GM21367 (cell line): ENCODE measurements around the gene NBEAL2.
A peak's percentile ranks its signal among the peaks of the same experiment; 100 is the strongest.

ENCODE experiments used
- ATAC-seq: cut with Tn5 transposase; IDR thresholded peaks from one replicate; pipeline ENCODE4 v1.9.1; 2021; ENCODE audit not compliant: unreplicated experiment

Gene NBEAL2

GRCh38 chr3:46978985-46979944 lies at the start of gene NBEAL2:
TSS of gene NBEAL2 (plus strand) at chr3:46979666. CDS start at chr3:46979862, 196 bp downstream.
- ATAC-seq: peak; percentile 63

GRCh38 chr3:46930166-46930944 lies 49.1 kb upstream of the NBEAL2 start:
- ATAC-seq: no peak

- ATAC-seq: no peak
These were observed 48.5 kb upstream of the NBEAL2 start for GRCh38 chr3:46930945-46931403.

GRCh38 chr3:46931631-46932331 lies 47.7 kb upstream of the NBEAL2 start:
- no peak for ATAC-seq

DNA sequence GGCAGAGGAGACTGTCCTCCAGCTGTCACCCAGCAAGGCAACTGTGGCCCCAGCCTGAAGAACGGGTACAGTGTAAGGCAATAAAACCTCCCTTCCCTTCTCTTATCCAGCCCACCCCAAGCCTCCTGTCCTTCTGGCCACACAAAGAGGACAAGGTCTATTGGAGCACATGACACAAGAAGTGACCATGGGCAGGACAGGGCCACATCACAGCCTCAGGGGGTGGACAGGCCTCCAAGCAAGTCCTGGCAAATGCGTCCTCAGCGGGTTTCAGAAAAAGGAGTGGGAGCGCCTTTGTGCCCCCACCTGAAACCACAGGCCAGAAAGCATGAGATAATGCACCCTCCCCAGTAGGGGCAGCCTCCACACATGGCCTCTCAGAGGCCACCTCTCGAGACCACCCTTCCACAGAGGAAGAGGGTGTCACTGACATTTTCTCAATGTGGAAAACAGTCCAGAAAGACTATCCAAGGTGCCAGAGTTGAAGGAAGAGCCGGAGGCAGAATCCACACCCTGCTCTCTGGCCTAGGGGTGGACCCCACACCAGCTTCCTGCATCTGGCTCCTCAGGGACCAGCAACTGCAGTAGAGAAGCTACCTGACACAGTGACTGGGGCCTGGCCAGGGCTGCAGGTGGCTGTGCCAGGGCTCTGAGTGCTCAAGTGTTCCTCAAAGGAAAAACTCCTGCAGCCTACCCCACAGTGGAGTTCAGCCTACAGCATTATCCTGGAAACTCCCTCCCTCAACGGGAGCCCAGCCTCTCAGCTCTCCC lies 46.8 kb upstream of the NBEAL2 start:
- no peak for ATAC-seq

- no peak for ATAC-seq
These were observed 46.2 kb upstream of the NBEAL2 start for GRCh38 chr3:46933261-46933660.

DNA sequence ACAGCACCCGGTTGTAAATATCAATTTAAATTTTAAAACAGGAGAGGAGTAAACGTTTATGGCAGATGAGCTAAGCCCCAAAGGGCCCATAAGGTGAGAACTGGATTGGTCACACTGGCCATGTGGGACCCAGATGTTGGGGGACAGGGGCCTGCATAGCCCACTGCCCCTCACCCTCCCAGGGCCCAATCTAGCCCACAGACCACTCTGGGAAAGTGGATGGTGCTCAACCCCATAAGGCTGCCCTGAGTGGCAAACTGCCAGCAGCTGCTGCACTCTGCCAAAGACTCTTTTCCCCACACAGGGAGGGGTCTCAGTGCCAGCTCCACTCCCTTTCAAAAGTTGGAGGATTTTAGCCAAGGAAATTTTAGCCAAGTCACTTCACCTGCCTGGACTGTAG lies 45.4 kb upstream of the NBEAL2 start:
- ATAC-seq: no peak

DNA sequence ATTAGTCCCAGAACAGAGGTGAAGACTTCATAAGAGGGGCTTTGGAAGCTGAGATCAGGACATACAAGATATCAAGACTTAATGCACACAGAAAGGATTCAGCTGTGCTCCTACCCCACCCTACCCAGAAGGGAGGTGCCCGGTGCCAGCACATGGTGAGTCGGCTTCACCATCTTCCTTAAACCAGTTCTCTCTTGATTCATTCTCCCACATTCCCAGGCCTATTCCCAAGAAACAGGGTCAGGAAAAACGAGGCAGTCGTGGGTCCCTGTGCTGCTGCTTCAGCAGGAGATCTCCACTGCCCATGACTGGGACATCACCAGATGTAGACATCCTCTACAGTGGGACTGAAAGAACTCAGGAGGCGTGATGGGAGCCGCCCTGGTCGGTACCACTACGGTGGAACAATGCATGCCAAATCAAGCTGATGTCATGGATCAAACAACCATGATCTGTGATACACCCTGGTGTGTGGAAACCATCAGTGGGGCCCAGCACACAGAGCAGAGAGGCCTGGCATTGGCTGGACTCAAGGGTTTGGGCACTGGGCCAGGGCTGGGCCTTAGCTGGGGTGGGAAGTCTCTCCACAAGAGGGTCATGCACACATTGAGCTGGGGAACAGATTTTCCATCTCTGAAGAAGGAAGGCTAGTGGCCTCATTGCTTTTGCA lies 44.8 kb upstream of the NBEAL2 start:
- ATAC-seq: no peak

DNA sequence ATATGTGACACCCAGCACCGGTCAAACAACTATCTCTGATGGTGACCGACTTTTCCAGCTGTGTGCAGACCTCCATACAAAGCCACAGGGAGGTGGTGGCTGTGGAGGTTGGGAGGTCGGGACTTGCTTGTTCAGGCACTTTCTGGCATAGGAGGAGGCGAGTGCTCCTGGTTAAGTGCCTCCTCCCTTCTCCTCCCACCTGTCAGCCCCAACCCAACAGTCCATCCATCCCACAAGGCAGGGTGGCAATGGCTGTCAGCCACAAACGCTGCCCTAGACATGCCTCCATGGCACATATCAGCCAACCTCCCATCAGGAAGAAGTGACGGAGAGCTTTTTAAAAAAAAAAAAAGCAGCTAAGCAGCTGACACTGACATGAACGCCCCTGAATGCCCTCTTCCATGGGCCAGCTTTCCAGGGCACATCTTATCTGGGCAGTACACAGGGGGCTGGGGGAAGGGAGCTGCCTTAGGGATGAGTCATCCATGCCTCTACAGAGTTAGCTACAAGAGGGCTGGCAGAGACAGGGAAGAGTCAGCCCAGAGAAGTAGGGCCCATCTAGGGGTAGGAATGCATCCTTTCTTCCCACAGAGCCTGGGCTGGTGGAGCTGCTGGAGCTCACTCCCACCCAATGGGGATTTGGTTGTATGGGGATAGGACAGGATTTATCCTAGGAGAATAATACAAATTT lies 44.2 kb upstream of the NBEAL2 start:
- no peak for ATAC-seq

DNA sequence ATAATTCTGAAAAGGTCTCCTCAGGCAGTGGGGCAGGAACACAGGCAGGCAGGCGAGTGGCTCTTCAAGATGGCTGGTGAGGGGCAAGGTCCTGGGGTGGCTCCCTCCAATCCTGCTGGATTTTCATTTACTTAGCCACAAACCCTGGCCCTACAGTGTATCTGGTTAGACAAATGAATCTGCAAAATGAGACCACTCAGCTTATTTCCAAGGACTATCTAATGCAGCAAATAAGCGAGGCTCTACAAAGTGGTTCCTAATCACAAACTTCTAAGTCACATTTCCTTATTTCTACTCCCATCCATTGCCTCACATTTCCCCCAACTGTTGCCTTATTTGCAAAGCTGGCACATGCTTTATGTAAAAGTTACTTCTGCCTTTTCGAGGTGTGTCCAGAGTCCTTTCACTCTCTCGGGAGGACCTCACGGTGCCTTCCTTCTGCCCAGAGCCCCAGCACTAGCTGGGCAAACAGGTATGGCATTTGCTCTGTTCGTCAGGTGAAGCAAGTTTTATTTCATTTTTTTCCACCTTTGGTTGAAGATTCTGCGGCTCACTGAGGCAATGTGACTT lies 43.4 kb upstream of the NBEAL2 start:
- ATAC-seq: no peak

DNA sequence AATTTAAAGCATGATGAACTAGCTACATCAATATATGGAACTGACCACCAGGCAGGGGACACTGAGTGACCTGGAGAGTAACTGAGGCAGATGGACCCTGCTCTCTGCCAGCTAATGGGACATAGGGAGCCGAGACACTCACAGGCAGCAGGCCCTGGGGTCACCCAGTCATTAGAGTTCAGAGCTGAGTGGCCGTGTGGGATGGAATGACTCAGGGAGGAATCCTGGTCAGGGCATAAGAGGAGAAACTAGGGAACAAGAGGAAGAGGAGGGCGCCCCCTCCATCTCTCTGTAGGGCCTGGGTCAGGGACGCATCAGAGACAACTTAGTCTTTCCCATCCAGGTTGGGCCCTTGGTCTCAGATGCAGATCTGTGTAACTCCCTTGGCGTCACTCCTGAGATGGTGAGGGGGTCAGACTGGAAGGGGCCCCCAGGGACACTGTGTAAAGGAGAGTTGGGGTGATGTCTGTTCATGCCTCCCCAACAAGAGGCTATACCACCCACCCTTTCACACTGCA lies 42.7 kb upstream of the NBEAL2 start:
- ATAC-seq: no peak

DNA sequence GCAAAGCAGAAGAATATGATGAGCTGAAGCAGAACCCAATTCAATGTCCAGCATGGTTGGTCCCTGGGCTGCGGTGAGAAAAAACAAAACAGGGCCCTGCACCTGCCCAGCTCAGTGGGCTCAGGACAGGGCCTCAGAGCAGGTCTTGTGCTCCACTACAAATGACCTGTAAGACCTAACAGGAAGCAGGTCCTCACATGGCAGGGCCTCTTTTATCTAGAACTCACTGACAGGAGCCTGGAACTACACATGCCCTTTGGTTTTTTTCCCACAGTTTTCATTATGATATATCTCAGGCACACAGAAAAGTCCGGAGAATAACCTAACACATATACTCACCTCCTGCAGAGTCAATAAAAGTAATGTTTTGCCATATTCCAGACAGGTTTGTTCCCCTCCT lies 41.3 kb upstream of the NBEAL2 start:
- no peak for ATAC-seq

- no peak for ATAC-seq
These were observed 39.7 kb upstream of the NBEAL2 start for GRCh38 chr3:46939578-46940445.

GRCh38 chr3:46942076-46942475 lies 37.4 kb upstream of the NBEAL2 start:
- no peak for ATAC-seq

- no peak for ATAC-seq
These were observed 36.8 kb upstream of the NBEAL2 start for GRCh38 chr3:46942481-46943236.

DNA sequence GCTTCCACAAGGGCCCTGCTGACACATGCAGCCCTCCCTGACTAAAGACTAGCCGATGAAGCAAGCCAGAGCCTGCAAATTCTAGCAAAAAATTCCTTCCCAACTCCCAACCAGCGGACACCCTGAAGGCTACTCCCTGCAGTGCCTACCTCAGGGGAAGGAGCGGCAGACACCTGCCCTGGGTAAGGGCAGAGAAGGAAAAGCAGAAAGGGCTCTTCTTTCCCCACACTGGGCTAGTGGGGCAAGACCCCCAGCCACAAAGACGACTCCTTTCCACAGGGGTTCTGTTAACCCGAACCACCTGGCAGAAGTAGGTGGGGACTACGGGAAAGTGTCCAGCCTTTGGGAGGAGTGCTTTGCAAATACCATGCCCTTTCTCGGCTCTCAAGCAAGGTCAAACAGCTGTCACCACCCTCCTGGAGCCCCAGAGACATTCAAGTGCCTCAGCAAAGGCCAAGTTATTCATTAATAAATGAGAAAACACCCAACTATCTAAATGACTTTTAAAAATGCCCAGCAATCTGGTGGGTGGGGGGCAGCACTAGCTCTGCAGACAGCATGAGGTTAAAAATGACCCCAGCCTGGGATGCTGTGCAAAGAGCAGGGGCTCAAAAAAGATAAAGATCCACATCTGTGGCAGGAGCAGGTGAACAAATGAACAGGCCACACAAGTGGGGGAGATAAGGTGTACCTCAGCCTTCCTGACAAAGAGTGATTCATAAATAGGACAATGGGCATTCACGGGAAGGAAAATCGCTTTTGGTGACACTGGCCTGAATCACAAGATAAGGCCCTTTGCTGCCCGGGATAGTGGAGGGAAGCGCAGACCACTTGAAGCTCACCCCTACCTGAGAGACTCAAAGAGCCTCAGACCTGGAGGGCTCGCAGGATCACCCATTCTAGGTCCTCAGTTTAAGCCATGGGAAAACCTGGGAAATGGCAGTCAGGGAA lies 36.0 kb upstream of the NBEAL2 start:
- no peak for ATAC-seq
